Measurements from ENCODE around the gene INPP4B. TPM values are rescaled to one million over a fixed set of nuclear protein-coding genes. Genes with fewer than 3 reads are reported as not detected.

INPP4B gene
- total and polyA plus RNA-seq, 9 donors = 1.7 to 14.7 (median 10.7) TPM

- intact Hi-C loops (cut with DNase I) = no loop called here
- no peaks in the 10 kb centered on the region for H3K9me3 ChIP-seq
- no peaks in the 10 kb centered on the region for H3K36me3 ChIP-seq
- H3K4me3 ChIP-seq = no peak overlapping the region
- TF ChIP-seq CTCF (IDR thresholded peaks at IDR 0.05) = no peak
- TF ChIP-seq POLR2A (IDR thresholded peaks at IDR 0.05) = no peak
- no peaks in the 10 kb centered on the region for H3K4me1 ChIP-seq (ENCODE audit: insufficient read depth)
- H3K27me3 ChIP-seq = no peaks in the 10 kb centered on the region
- 88 to 93% (median 92%) methylated on average over 7 of the region's 7 CpGs for WGBS, 3 donors
- H3K27ac ChIP-seq = no peak overlapping the region
- no peak for DNase-seq
Observed at GRCh38 chr4:142565771-142566170, 280.3 kb downstream of the INPP4B start.

- Histone ChIP-seq H3K27me3 (no peaks in the 10 kb centered on the region), H3K27ac (no peak overlapping the region), H3K9me3 (no peaks in the 10 kb centered on the region), H3K4me3 (no peak overlapping the region), H3K4me1 (ENCODE audit: insufficient read depth) (no peaks in the 10 kb centered on the region), H3K36me3 (no peaks in the 10 kb centered on the region)
- TF ChIP-seq POLR2A (IDR thresholded peaks at IDR 0.05) = no peak
- no peak for TF ChIP-seq CTCF (IDR thresholded peaks at IDR 0.05)
- no peak for TF ChIP-seq EP300 (IDR thresholded peaks at IDR 0.05)
- intact Hi-C loops (cut with DNase I) = no loop called here
- no peak for DNase-seq
- WGBS, 3 donors = 89 to 95% (median 94%) methylated on average over 6 of the region's 6 CpGs
Observed at GRCh38 chr4:142563682-142564291, 282.3 kb downstream of the INPP4B start.

GRCh38 chr4:142559986-142560385, 286.1 kb downstream of the INPP4B start:
- WGBS, 3 donors = 96% methylated on average over 4 of the region's 4 CpGs
- H3K4me1 ChIP-seq (ENCODE audit: insufficient read depth) = no peaks in the 10 kb centered on the region
- no peak overlapping the region for H3K27ac ChIP-seq
- no peak overlapping the region for H3K4me3 ChIP-seq
- intact Hi-C loops (cut with DNase I) = no loop called here
- no peaks in the 10 kb centered on the region for H3K27me3 ChIP-seq
- no peak for DNase-seq
- H3K9me3 ChIP-seq = no peaks in the 10 kb centered on the region
- TF ChIP-seq CTCF (IDR thresholded peaks at IDR 0.05) = no peak
- no peak for TF ChIP-seq EP300 (IDR thresholded peaks at IDR 0.05)
- TF ChIP-seq POLR2A (IDR thresholded peaks at IDR 0.05) = no peak
- no peaks in the 10 kb centered on the region for H3K36me3 ChIP-seq

GRCh38 chr4:142558851-142559250, 287.2 kb downstream of the INPP4B start:
- Histone ChIP-seq H3K27ac (no peak overlapping the region), H3K4me3 (no peak overlapping the region), H3K27me3 (no peaks in the 10 kb centered on the region), H3K36me3 (no peaks in the 10 kb centered on the region), H3K9me3 (no peaks in the 10 kb centered on the region), H3K4me1 (ENCODE audit: insufficient read depth) (no peaks in the 10 kb centered on the region)
- no peak for TF ChIP-seq POLR2A (IDR thresholded peaks at IDR 0.05)
- no peak for TF ChIP-seq CTCF (IDR thresholded peaks at IDR 0.05)
- TF ChIP-seq EP300 (IDR thresholded peaks at IDR 0.05) = no peak
- DNase-seq = no peak
- intact Hi-C loops (cut with DNase I) = no loop called here
- WGBS, 3 donors = 24 to 32% (median 29%) methylated on average over 4 of the region's 4 CpGs

Measured in ovary (tissue), 9 donors.